ENCODE results near the gene STX8.
A peak's percentile ranks its signal among the peaks of the same experiment; 100 is the strongest.

Gene STX8

DNA sequence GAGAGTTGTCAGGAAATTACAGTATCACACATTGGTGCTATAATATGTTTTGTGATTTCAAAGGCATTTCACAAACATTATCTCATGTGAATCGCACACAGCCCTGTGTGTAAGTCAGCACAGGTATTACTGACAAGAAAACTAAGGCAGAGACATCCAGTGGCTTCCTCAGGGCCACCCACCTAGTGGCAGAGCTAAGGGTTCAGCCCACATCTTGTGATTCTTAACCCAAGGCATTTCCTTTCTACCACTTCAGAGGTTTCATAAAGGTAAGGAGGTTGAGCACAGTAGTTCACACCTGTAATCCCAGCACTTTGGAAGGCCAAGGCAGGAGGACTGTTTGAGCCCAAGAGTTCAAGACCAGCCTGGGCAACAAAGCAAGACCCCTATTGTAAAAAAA is 58.2 kb downstream of the STX8 start:
- Histone ChIP-seq H3K4me2 (ENCODE audit: insufficient read depth, low read length) (no peak overlapping the region), H3K36me3 (ENCODE audit: insufficient read depth, low read length) (no peaks in the 10 kb centered on the region), H3K9me3 (ENCODE audit: insufficient read depth, low read length, severe bottlenecking) (no peaks in the 10 kb centered on the region), H3K9ac (ENCODE audit: low read depth, low read length) (no peak overlapping the region), H2AFZ (ENCODE audit: low read depth, low read length) (no peak overlapping the region), H3K79me2 (ENCODE audit: insufficient read depth, low read length) (no peaks in the 10 kb centered on the region), H3K27me3 (ENCODE audit: insufficient read depth, low read length, poor library complexity) (no peaks in the 10 kb centered on the region), H3K4me1 (ENCODE audit: insufficient read depth, low read length) (no peaks in the 10 kb centered on the region), H3K27ac (ENCODE audit: low read length) (no peak overlapping the region), H3K4me3 (ENCODE audit: low read depth in 1 of 2, low read length in 2 of 2) (no peak overlapping the region), H4K20me1 (ENCODE audit: insufficient read depth, low read length) (no peaks in the 10 kb centered on the region)
- DNase-seq (no peak), ATAC-seq (ENCODE audit: insufficient read depth, low read depth) (0 out of 3 replicates have a peak, but pooled peaks have one; percentile 29)
- no peak for TF ChIP-seq EZH2 (IDR thresholded peaks at IDR 0.05; ENCODE audit: borderline replicate concordance, low read depth, low read length, severe bottlenecking)
- TF ChIP-seq, protein P1, sequence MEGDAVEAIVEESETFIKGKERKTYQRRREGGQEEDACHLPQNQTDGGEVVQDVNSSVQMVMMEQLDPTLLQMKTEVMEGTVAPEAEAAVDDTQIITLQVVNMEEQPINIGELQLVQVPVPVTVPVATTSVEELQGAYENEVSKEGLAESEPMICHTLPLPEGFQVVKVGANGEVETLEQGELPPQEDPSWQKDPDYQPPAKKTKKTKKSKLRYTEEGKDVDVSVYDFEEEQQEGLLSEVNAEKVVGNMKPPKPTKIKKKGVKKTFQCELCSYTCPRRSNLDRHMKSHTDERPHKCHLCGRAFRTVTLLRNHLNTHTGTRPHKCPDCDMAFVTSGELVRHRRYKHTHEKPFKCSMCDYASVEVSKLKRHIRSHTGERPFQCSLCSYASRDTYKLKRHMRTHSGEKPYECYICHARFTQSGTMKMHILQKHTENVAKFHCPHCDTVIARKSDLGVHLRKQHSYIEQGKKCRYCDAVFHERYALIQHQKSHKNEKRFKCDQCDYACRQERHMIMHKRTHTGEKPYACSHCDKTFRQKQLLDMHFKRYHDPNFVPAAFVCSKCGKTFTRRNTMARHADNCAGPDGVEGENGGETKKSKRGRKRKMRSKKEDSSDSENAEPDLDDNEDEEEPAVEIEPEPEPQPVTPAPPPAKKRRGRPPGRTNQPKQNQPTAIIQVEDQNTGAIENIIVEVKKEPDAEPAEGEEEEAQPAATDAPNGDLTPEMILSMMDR (IDR thresholded peaks at IDR 0.05; ENCODE audit: borderline replicate concordance, extremely low read depth, low read length, poor library complexity, severe bottlenecking), result no peak

GRCh38 chr17:9513266-9513665 is 62.4 kb downstream of the STX8 start:
- H3K4me3 ChIP-seq (ENCODE audit: low read depth in 1 of 2, low read length in 2 of 2), result no peak overlapping the region
- no peaks in the 10 kb centered on the region for H3K27me3 ChIP-seq (ENCODE audit: insufficient read depth, low read length, poor library complexity)
- H3K9me3 ChIP-seq (ENCODE audit: insufficient read depth, low read length, severe bottlenecking), result peaks cover 10% of the 10 kb centered on the region
- no peak overlapping the region for H3K4me2 ChIP-seq (ENCODE audit: insufficient read depth, low read length)
- H3K79me2 ChIP-seq (ENCODE audit: insufficient read depth, low read length), result no peaks in the 10 kb centered on the region
- H3K36me3 ChIP-seq (ENCODE audit: insufficient read depth, low read length), result no peaks in the 10 kb centered on the region
- H4K20me1 ChIP-seq (ENCODE audit: insufficient read depth, low read length), result no peaks in the 10 kb centered on the region
- ATAC-seq (ENCODE audit: insufficient read depth, low read depth) (no peak), DNase-seq (no peak)
- H2AFZ ChIP-seq (ENCODE audit: low read depth, low read length), result no peak overlapping the region
- no peaks in the 10 kb centered on the region for H3K4me1 ChIP-seq (ENCODE audit: insufficient read depth, low read length)
- no peak overlapping the region for H3K27ac ChIP-seq (ENCODE audit: low read length)
- TF ChIP-seq EZH2 (IDR thresholded peaks at IDR 0.05; ENCODE audit: borderline replicate concordance, low read depth, low read length, severe bottlenecking), result no peak
- no peak overlapping the region for H3K9ac ChIP-seq (ENCODE audit: low read depth, low read length)

DNA sequence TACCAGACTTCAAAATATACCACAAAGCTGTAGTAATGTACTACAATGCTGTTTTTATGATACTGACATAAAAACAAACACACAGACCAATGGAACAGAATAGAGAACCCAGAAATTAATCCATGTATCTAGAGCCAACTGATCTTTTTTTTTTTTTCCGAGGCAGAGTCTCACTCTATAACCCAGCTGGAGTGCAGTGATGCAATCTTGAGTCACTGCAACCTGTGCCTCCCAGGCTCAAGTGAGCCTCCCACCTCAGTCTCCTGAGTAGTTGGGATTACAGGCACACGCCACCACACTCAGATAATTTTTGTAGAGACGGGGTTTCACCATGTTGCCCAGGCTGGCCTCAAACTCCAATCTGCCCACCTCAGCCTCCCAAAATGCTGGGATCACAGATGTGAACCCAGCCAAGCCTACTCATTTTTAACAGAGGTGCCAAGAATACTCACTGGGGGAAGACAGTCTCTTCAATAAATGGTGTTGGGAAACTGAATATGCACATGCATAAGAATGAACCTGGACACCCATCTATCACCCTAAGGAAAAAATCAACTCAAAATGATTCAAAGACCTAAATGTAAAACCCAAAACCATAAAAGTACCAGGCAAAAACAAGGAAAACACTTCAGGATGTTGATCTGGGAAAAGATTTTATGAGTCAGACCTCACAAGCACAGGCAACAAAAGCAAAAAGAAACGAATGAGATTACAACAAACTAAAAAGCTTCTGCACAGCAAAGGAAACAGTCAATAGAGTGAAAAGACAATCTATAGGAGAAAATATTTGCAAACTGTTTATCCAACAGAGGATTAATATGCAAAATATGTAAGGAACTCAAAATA is 63.1 kb downstream of the STX8 start:
- no peak for ATAC-seq (ENCODE audit: insufficient read depth, low read depth)
- TF ChIP-seq EZH2 (IDR thresholded peaks at IDR 0.05; ENCODE audit: borderline replicate concordance, low read depth, low read length, severe bottlenecking), result no peak
- TF ChIP-seq, protein P1 (IDR thresholded peaks at IDR 0.05; ENCODE audit: borderline replicate concordance, extremely low read depth, low read length, poor library complexity, severe bottlenecking), result no peak
- Histone ChIP-seq H3K4me1 (ENCODE audit: insufficient read depth, low read length) (no peaks in the 10 kb centered on the region), H3K27me3 (ENCODE audit: insufficient read depth, low read length, poor library complexity) (no peaks in the 10 kb centered on the region), H3K27ac (ENCODE audit: low read length) (no peak overlapping the region), H3K79me2 (ENCODE audit: insufficient read depth, low read length) (no peaks in the 10 kb centered on the region), H3K9me3 (ENCODE audit: insufficient read depth, low read length, severe bottlenecking) (peaks cover 16% of the 10 kb centered on the region), H3K9ac (ENCODE audit: low read depth, low read length) (no peak overlapping the region), H3K36me3 (ENCODE audit: insufficient read depth, low read length) (no peaks in the 10 kb centered on the region), H4K20me1 (ENCODE audit: insufficient read depth, low read length) (no peaks in the 10 kb centered on the region), H2AFZ (ENCODE audit: low read depth, low read length) (no peak overlapping the region), H3K4me3 (ENCODE audit: low read depth in 1 of 2, low read length in 2 of 2) (no peak overlapping the region), H3K4me2 (ENCODE audit: insufficient read depth, low read length) (no peak overlapping the region)
- no peak for DNase-seq

- Histone ChIP-seq H2AFZ (ENCODE audit: low read depth, low read length) (no peak overlapping the region), H3K36me3 (ENCODE audit: insufficient read depth, low read length) (no peaks in the 10 kb centered on the region), H3K4me1 (ENCODE audit: insufficient read depth, low read length) (no peaks in the 10 kb centered on the region), H3K9ac (ENCODE audit: low read depth, low read length) (no peak overlapping the region), H3K27me3 (ENCODE audit: insufficient read depth, low read length, poor library complexity) (no peaks in the 10 kb centered on the region), H3K27ac (ENCODE audit: low read length) (no peak overlapping the region), H4K20me1 (ENCODE audit: insufficient read depth, low read length) (no peaks in the 10 kb centered on the region), H3K4me2 (ENCODE audit: insufficient read depth, low read length) (no peak overlapping the region), H3K4me3 (ENCODE audit: low read depth in 1 of 2, low read length in 2 of 2) (no peak overlapping the region), H3K9me3 (ENCODE audit: insufficient read depth, low read length, severe bottlenecking) (peaks cover 19% of the 10 kb centered on the region), H3K79me2 (ENCODE audit: insufficient read depth, low read length) (no peaks in the 10 kb centered on the region)
- TF ChIP-seq, protein P1 (IDR thresholded peaks at IDR 0.05; ENCODE audit: borderline replicate concordance, extremely low read depth, low read length, poor library complexity, severe bottlenecking), result no peak
- no peak for TF ChIP-seq EZH2 (IDR thresholded peaks at IDR 0.05; ENCODE audit: borderline replicate concordance, low read depth, low read length, severe bottlenecking)
- DNase-seq, result no peak
- no peak for ATAC-seq (ENCODE audit: insufficient read depth, low read depth)
Observed at GRCh38 chr17:9509236-9509816, 66.3 kb downstream of the STX8 start.

Data from DND-41 (cell line).